Endothelial cell of umbilical vein (primary cell): Measurements from ENCODE around the gene ABRAXAS1. TPM values are rescaled to one million over a fixed set of nuclear protein-coding genes. Genes with fewer than 3 reads are reported as not detected.

Source experiments
- BruUV-seq: library from RNA; stranded (reverse); fragments of 400-500 nt; replicated peaks from 2 replicates; lab custom pipeline; 2021; lab: Mats Ljungman, UMichigan
- CTCF ChIA-PET: fragments of 300-600, 350-600 bp; sonication (Branson Sonifier 250); formaldehyde crosslinking; loops from one replicate; lab custom pipeline; 2021; ENCODE audit warnings: antibody characterized with exemption, inconsistent platforms; lab: Charles Lee
- POLR2A ChIA-PET: fragments of 300-600, 350-600 bp; sonication (Branson Sonifier 250); formaldehyde crosslinking; loops from one replicate; lab custom pipeline; 2021; ENCODE audit warnings: antibody characterized with exemption, inconsistent platforms; lab: Charles Lee
- DNase-seq: peaks from one replicate; pipeline ENCODE4 v3.0.0-alpha.2; 2011; ENCODE audit warnings: low read depth, low spot score
- FAIRE-seq: peaks from 2 replicates; lab custom pipeline; 2011; peaks lifted over from hg19 to GRCh38; lab: Jason Lieb, UNC
- H2AFZ ChIP-seq: 2 replicates; pipeline ENCODE4 v1.6.0; 2012; ENCODE audit warnings: low read depth, low read length, control low read depth, inconsistent platforms
- H3K27ac ChIP-seq: 2 replicates; pipeline ENCODE4 v1.5.1; 2011; ENCODE audit warnings: low read depth, mild to moderate bottlenecking, control low read depth, low read length, moderate library complexity; ENCODE audit not compliant: insufficient read depth
- H3K27me3 ChIP-seq, 2 experiments: 2 replicates each; pipeline versions ENCODE4 v1.6.0 to v1.6.1; 2011; ENCODE audit warnings: low read length in 2 of 2, mixed read lengths in 1 of 2; ENCODE audit not compliant: control insufficient read depth in 2 of 2, insufficient read depth in 2 of 2
- H3K36me3 ChIP-seq, 2 experiments: 2 replicates in 1 of 2; 3 replicates in 1 of 2; pipeline ENCODE4 v1.5.1; 2011; ENCODE audit warnings: low read length in 2 of 2, mild to moderate bottlenecking in 1 of 2, moderate library complexity in 1 of 2; ENCODE audit not compliant: control insufficient read depth in 2 of 2, insufficient read depth in 2 of 2; ENCODE audit errors: extremely low read depth in 1 of 2
- H3K4me1 ChIP-seq: 3 replicates; pipeline ENCODE4 v1.5.1; 2011; ENCODE audit warnings: mild to moderate bottlenecking, low read length; ENCODE audit not compliant: control insufficient read depth, insufficient read depth; ENCODE audit errors: extremely low read depth
- H3K4me2 ChIP-seq: 2 replicates; pipeline ENCODE4 v1.6.1; 2011; ENCODE audit warnings: low read length, control low read depth, mixed read lengths; ENCODE audit not compliant: insufficient read depth
- H3K4me3 ChIP-seq, 3 experiments: fragments of 200-600 bp in 1 of 3; sonication (generic), shearing (Covaris generic) in 1 of 3; replicated peaks in 1 of 3; 2 replicates each; pipeline ENCODE4 v1.5.1; 2011 to 2016; ENCODE audit warnings: control low read depth in 3 of 3, low read length in 3 of 3, mild to moderate bottlenecking in 2 of 3, inconsistent platforms in 1 of 3, low read depth in 1 of 3, moderate library complexity in 1 of 3; ENCODE audit not compliant: insufficient read depth in 1 of 3
- H3K79me2 ChIP-seq: 2 replicates; pipeline ENCODE4 v1.6.0; 2012; ENCODE audit warnings: low read length, inconsistent platforms; ENCODE audit not compliant: control insufficient read depth, insufficient read depth
- H3K9ac ChIP-seq: replicated peaks from 2 replicates; pipeline ENCODE3; 2011; ENCODE audit warnings: low read length, control low read depth; ENCODE audit not compliant: insufficient read depth; ENCODE audit errors: extremely low read depth
- H3K9me1 ChIP-seq: replicated peaks from 3 replicates; pipeline ENCODE4 v1.6.0; 2011; ENCODE audit warnings: mild to moderate bottlenecking, low read length; ENCODE audit not compliant: control insufficient read depth, insufficient read depth; ENCODE audit errors: extremely low read depth
- H3K9me3 ChIP-seq: replicated peaks from 2 replicates; pipeline ENCODE4 v1.5.1; 2012; ENCODE audit warnings: low read length, inconsistent platforms; ENCODE audit not compliant: control insufficient read depth, insufficient read depth
- H4K20me1 ChIP-seq: replicated peaks from 2 replicates; pipeline ENCODE3; 2011; ENCODE audit warnings: mild to moderate bottlenecking, low read length; ENCODE audit not compliant: control insufficient read depth, insufficient read depth; ENCODE audit errors: extremely low read depth
- CTCF ChIP-seq, 2 donors: IDR thresholded peaks; 1 replicate in 1 of 2; 2 replicates in 1 of 2; pipeline ENCODE4 v1.5.1; 2011; ENCODE audit warnings: low read length in 2 of 2, mild to moderate bottlenecking in 2 of 2, moderate library complexity in 2 of 2, control low read depth in 1 of 2, inconsistent platforms in 1 of 2, low read depth in 1 of 2; ENCODE audit not compliant: insufficient read depth in 1 of 2; ENCODE audit errors: extremely low read depth in 1 of 2
- EZH2 ChIP-seq: IDR thresholded peaks from 2 replicates; pipeline ENCODE4 v1.6.1; 2012; ENCODE audit warnings: borderline replicate concordance, low read depth, mild to moderate bottlenecking, moderate library complexity, low read length, inconsistent platforms; ENCODE audit not compliant: severe bottlenecking
- FOS ChIP-seq: IDR thresholded peaks from 2 replicates; pipeline ENCODE4 v1.6.1; 2011; ENCODE audit warnings: mild to moderate bottlenecking, low read length, moderate library complexity, borderline replicate concordance; ENCODE audit not compliant: insufficient read depth
- GATA2 ChIP-seq: IDR thresholded peaks from 2 replicates; pipeline ENCODE4 v1.7.0; 2011; ENCODE audit warnings: low read depth, mild to moderate bottlenecking, moderate library complexity, mixed read lengths, low read length; ENCODE audit not compliant: insufficient read length, insufficient read depth
- JUN ChIP-seq: IDR thresholded peaks from 2 replicates; pipeline ENCODE4 v1.6.1; 2011; ENCODE audit warnings: borderline replicate concordance, low read depth; ENCODE audit not compliant: insufficient read length, insufficient read depth
- MAX ChIP-seq: IDR thresholded peaks from 2 replicates; pipeline ENCODE4 v1.6.1; 2011; ENCODE audit not compliant: insufficient read depth, insufficient read length
- MYC ChIP-seq: IDR thresholded peaks from one replicate; pipeline ENCODE4 v1.6.1; 2011; ENCODE audit warnings: mild to moderate bottlenecking, low read depth, low read length
- POLR2A ChIP-seq: IDR thresholded peaks from 2 replicates; pipeline ENCODE4 v1.6.1; 2012; ENCODE audit warnings: low read depth, mild to moderate bottlenecking, control low read depth, low read length
- POLR2AphosphoS5 ChIP-seq: IDR thresholded peaks from 2 replicates; pipeline ENCODE4 v1.6.1; 2012; ENCODE audit warnings: low read depth, mild to moderate bottlenecking, control low read depth, low read length, moderate library complexity; ENCODE audit not compliant: insufficient read depth
- dilution Hi-C: fragments of 300-500 bp; cut with MboI; formaldehyde crosslinking; loops from one replicate; pipeline ENCODE4 v1.15.0; 2019; ENCODE audit warnings: low sequenced_read_pairs; ENCODE audit not compliant: extremely low pct_ligation_motif_present
- intact Hi-C: fragments of 100-400 bp; cut with micrococcal nuclease; formaldehyde crosslinking; loops from one replicate; pipeline ENCODE4 v1.10.0; 2022
- polyA plus RNA-seq, 4 experiments: library from polyadenylated mRNA; depleted of rRNA in 3 of 4; stranded (reverse) in 3 of 4; unstranded in 1 of 4; fragments of >200 nt; gene quantifications; 2 replicates each; pipeline versions ENCODE4 v1.2.1 to v1.2.3, GENCODE V29; 2011 to 2012; ENCODE audit warnings: missing spikeins in 1 of 4
- total RNA-seq: library from RNA; stranded (reverse); gene quantifications from 2 replicates; pipeline ENCODE4 v1.2.3, GENCODE V29; 2021

ABRAXAS1 gene
- total and polyA plus RNA-seq, 2 donors (not counting 3 experiments of a cell fraction or from before 2014, with no cell fraction given), result 5.5 to 16.7 TPM

- dilution Hi-C loops (no loop called here), intact Hi-C loops (no loop called here)
- no peak overlapping the region for H2AFZ ChIP-seq
- no peaks in the 10 kb centered on the region for H4K20me1 ChIP-seq
- no peaks in the 10 kb centered on the region for H3K9me1 ChIP-seq
- TF ChIP-seq MAX (no peak), POLR2A (no peak), MYC (no peak), CTCF (IDR thresholded peaks at IDR 0.05; ENCODE audit: extremely low read depth in 1 of 2, insufficient read depth in 1 of 2, low read depth in 1 of 2, low read length in 2 of 2) (no peak), EZH2 (no peak), FOS (no peak), GATA2 (no peak), JUN (no peak), POLR2AphosphoS5 (no peak)
- FAIRE-seq (no peak), DNase-seq (no peak)
- POLR2A ChIA-PET, result no interaction called here
- H3K4me2 ChIP-seq, result no peak overlapping the region
- no peak overlapping the region for H3K9ac ChIP-seq
- CTCF ChIA-PET, result no interaction called here
- no peaks in the 10 kb centered on the region for H3K27me3 ChIP-seq
- H3K79me2 ChIP-seq, result no peaks in the 10 kb centered on the region
- H3K36me3 ChIP-seq, result peaks cover 0 to 2% of the 10 kb centered on the region in 2 experiments
- no TSS peak for BruUV-seq
- no peak overlapping the region for H3K27ac ChIP-seq
- H3K9me3 ChIP-seq, result no peaks in the 10 kb centered on the region
- no peak overlapping the region for H3K4me3 ChIP-seq
- H3K4me1 ChIP-seq, result peaks cover 4% of the 10 kb centered on the region
Observed at GRCh38 chr4:83413676-83414075, 71.2 kb downstream of the ABRAXAS1 start.

Other genes starting within 250 kb of the ABRAXAS1 start
- gene COQ2, start 200.3 kb downstream of the ABRAXAS1 start, total RNA-seq, result 26.4 and 28.0 TPM in 2 replicates
- 20.5 and 25.5 TPM in 2 replicates for gene COQ2, start 200.3 kb downstream of the ABRAXAS1 start, polyA plus RNA-seq
- gene HPSE, start 150.3 kb downstream of the ABRAXAS1 start, total RNA-seq, result 6.6 and 7.0 TPM in 2 replicates
- 3.5 and 3.7 TPM in 2 replicates for gene HPSE, start 150.3 kb downstream of the ABRAXAS1 start, polyA plus RNA-seq
- 11.0 and 11.1 TPM in 2 replicates for gene HELQ, start 29.3 kb downstream of the ABRAXAS1 start, total RNA-seq
- 6.9 and 8.7 TPM in 2 replicates for gene HELQ, start 29.3 kb downstream of the ABRAXAS1 start, polyA plus RNA-seq
- gene MRPS18C, start 29.0 kb downstream of the ABRAXAS1 start, total RNA-seq, result 58.4 and 64.8 TPM in 2 replicates
- gene MRPS18C, start 29.0 kb downstream of the ABRAXAS1 start, polyA plus RNA-seq, result 14.0 and 22.2 TPM in 2 replicates
- 2.1 and 3.1 TPM in 2 replicates for gene GPAT3, start 51.0 kb upstream of the ABRAXAS1 start, total RNA-seq
- 0.21 and 0.36 TPM in 2 replicates for gene GPAT3, start 51.0 kb upstream of the ABRAXAS1 start, polyA plus RNA-seq